Stomach (tissue), 4 donors: ENCODE data around the gene FBXO22.

Source experiments
- CTCF ChIP-seq, 7 experiments: fragments of 450-650 bp in 4 of 7; fragments of 200-600 bp in 3 of 7; sonication (generic) in 3 of 7; IDR thresholded peaks; one replicate each; pipeline ENCODE4 v1.5.1; 2016 to 2019; ENCODE audit warnings: antibody characterized with exemption in 7 of 7, control low read depth in 2 of 7, mild to moderate bottlenecking in 1 of 7
- POLR2A ChIP-seq, 4 donors: fragments of 450-650 bp; IDR thresholded peaks; one replicate each; pipeline ENCODE4 v1.6.1; 2016; ENCODE audit warnings: antibody characterized with exemption in 4 of 4, control low read depth in 2 of 4, mild to moderate bottlenecking in 1 of 4, moderate library complexity in 1 of 4

GRCh38 chr15:75868019-75868418 lies 35.7 kb upstream of the FBXO22 start:
- no peak for TF ChIP-seq POLR2A (IDR thresholded peaks at IDR 0.05)
- TF ChIP-seq CTCF (IDR thresholded peaks at IDR 0.05): no peak
